Lower leg skin (tissue), 3 donors: ENCODE data around the gene PPFIBP2.

Experiments used
- POLR2A ChIP-seq, 2 donors: fragments of 450-650 bp; IDR thresholded peaks; one replicate each; pipeline ENCODE4 v1.6.1; 2016 to 2017; ENCODE audit warnings: antibody characterized with exemption in 2 of 2, mild to moderate bottlenecking in 1 of 2, moderate library complexity in 1 of 2
- TF ChIP-seq, protein P1 (sequence below), 3 donors: fragments of 450-650 bp; IDR thresholded peaks; one replicate each; pipeline ENCODE4 v1.5.1; 2016; ENCODE audit warnings: antibody characterized with exemption in 3 of 3, mild to moderate bottlenecking in 3 of 3, moderate library complexity in 2 of 3

DNA sequence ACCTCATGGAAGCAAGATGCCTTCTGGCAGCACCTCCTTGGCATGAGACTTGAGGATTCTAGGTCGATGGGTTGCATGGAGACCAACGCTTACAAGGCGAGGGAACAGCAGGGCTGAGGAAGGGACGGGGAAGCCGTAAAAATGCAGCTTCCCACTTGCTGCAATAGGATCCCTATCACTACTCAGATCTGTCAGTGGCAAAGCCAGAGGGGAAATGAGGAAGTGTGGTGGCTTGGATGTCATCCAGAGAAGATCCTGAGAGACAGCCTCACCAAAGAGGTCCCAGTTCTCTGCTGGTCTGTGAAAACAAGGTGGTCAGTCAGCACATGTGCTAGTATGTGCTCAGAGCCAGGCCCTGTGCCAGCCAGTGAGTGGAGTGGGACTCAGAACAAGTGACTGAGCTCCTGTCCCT lies 137.3 kb downstream of the PPFIBP2 start:
- TF ChIP-seq, protein P1, sequence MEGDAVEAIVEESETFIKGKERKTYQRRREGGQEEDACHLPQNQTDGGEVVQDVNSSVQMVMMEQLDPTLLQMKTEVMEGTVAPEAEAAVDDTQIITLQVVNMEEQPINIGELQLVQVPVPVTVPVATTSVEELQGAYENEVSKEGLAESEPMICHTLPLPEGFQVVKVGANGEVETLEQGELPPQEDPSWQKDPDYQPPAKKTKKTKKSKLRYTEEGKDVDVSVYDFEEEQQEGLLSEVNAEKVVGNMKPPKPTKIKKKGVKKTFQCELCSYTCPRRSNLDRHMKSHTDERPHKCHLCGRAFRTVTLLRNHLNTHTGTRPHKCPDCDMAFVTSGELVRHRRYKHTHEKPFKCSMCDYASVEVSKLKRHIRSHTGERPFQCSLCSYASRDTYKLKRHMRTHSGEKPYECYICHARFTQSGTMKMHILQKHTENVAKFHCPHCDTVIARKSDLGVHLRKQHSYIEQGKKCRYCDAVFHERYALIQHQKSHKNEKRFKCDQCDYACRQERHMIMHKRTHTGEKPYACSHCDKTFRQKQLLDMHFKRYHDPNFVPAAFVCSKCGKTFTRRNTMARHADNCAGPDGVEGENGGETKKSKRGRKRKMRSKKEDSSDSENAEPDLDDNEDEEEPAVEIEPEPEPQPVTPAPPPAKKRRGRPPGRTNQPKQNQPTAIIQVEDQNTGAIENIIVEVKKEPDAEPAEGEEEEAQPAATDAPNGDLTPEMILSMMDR (IDR thresholded peaks at IDR 0.05): no peak
- no peak for TF ChIP-seq POLR2A (IDR thresholded peaks at IDR 0.05)
